Heart left ventricle (tissue), 16 donors: ENCODE data around the gene CPNE5. TPM values are rescaled to one million over a fixed set of nuclear protein-coding genes. Genes with fewer than 3 reads are reported as not detected.

Experiments
- ATAC-seq, 4 donors: fragments of 200-7000 bp; cut with Tn5 transposase; one replicate each; pipeline ENCODE4 v1.9.1; 2020 to 2022; ENCODE audit warnings: moderate library complexity in 4 of 4, mild to moderate bottlenecking in 3 of 4, moderate number of reproducible peaks in 1 of 4
- DNase-seq, 5 donors: peaks; one replicate each; pipeline ENCODE4 v3.0.0-alpha.2; 2020
- H3K27ac ChIP-seq, 12 donors: fragments of 200-600 bp; sonication (generic) in 4 of 12; one replicate each; pipeline versions ENCODE4 v1.5.0 to v1.8.0; 2016 to 2022; ENCODE audit warnings: mild to moderate bottlenecking in 2 of 12
- H3K27me3 ChIP-seq, 9 donors: fragments of 200-600 bp; sonication (generic) in 2 of 9; one replicate each; pipeline versions ENCODE4 v1.5.1 to v1.8.0; 2016 to 2022; ENCODE audit warnings: mild to moderate bottlenecking in 3 of 9
- H3K36me3 ChIP-seq, 9 donors: fragments of 200-600 bp; sonication (generic) in 2 of 9; one replicate each; pipeline versions ENCODE4 v1.5.0 to v1.8.0; 2018 to 2022; ENCODE audit warnings: mild to moderate bottlenecking in 2 of 9
- H3K4me1 ChIP-seq, 12 donors: fragments of 200-600 bp; sonication (generic) in 4 of 12; one replicate each; pipeline versions ENCODE4 v1.5.0 to v1.8.0; 2016 to 2022; ENCODE audit warnings: mild to moderate bottlenecking in 3 of 12
- H3K4me3 ChIP-seq, 12 donors: fragments of 200-600 bp; sonication (generic) in 4 of 12; one replicate each; pipeline versions ENCODE4 v1.5.0 to v1.8.0; 2017 to 2022; ENCODE audit warnings: mild to moderate bottlenecking in 9 of 12, moderate library complexity in 4 of 12
- H3K9me3 ChIP-seq, 12 donors: fragments of 200-600 bp; sonication (generic) in 4 of 12; one replicate each; pipeline versions ENCODE4 v1.5.0 to v1.8.0; 2016 to 2022; ENCODE audit warnings: mild to moderate bottlenecking in 1 of 12
- POLR2A ChIP-seq, 2 donors: fragments of 450-650 bp; IDR thresholded peaks; one replicate each; pipeline ENCODE4 v1.6.1; 2017; ENCODE audit warnings: antibody characterized with exemption in 2 of 2, mild to moderate bottlenecking in 2 of 2, moderate library complexity in 2 of 2
- WGBS, 4 donors: extraction: QIAGEN DNeasy Blood & Tissue Kit in 2 of 4; methylation state at CpG; one replicate each; pipeline versions ENCODE4 v1.1.5 to v1.1.7; 2013 to 2018; 5-methylcytosine and 5-hydroxymethylcytosine counted together
- intact Hi-C, 10 donors: fragments of 100-400 bp; cut with DNase I; formaldehyde crosslinking; loops; one replicate each; pipeline versions ENCODE4 v1.11.1 to v1.14.2; 2022
- polyA plus RNA-seq, 2 donors: library from polyadenylated mRNA; stranded (reverse); fragments of 200-250 nt; gene quantifications; one replicate each; pipeline ENCODE4 v1.2.3, GENCODE V29; 2013
- total RNA-seq, 9 donors: library from RNA; depleted of rRNA in 2 of 9; stranded (reverse); fragments of >200 nt in 2 of 9; fragmentation: NEBNext Ultra II Directional in 3 of 9; extraction: Animal tissue kit (Norgen Biotek cat#: 25700) in 3 of 9; gene quantifications; one replicate each; pipeline versions ENCODE4 v1.1.0 to v1.2.4, GENCODE V29; 2016 to 2023
- TF ChIP-seq, protein P1 (sequence below), 12 donors: fragments of 200-600 bp; sonication (generic) in 4 of 12; IDR thresholded peaks; one replicate each; pipeline versions ENCODE4 v1.5.0 to v1.8.0; 2018 to 2022; ENCODE audit warnings: antibody characterized with exemption in 12 of 12, mild to moderate bottlenecking in 5 of 12
- donor health status: ischemic (EF 13 %, LVEDD 7.1; RV severe dilation, severe dysfunction).
- donor health status: healthy with polysubstance abuse.
- donor health status: DM: no; HTN: yes; CAD: no.
- donor health status: DM: no; HTN: no; CAD: no.
- donor health status: ischemic (EF 25% LVEDD 6.9; RV normal size, moderate dysfunction).
- donor health status: ischemic (EF 25% LVEDD 5.7; RV mildly dilated, moderate dysfunction).
- donor health status: healthy.
- donor health status: DM: yes; HTN: yes; CAD: no.
- donor health status: ischemic (EF 35%, LVEDD 5.7; RV mildly dilated, moderate dysfunction).
- donor health status: nonischemic (EF 11% LVEDD 7.7; RV severe dilation, severe dysfunction).
- donor health status: DM: yes; HTN: yes; CAD: no.
- donor health status: PGD.
- donor health status: ischemic (EF 29% LVEDD 5.4; RV normal size, mild dysfunction).
- donor health status: nonischemic (EF 23%, LVEDD 6.1; RV moderate dilation, normal function).

CPNE5 gene
- total and polyA plus RNA-seq, 11 donors: 4.0 to 111 (median 13.4) TPM

DNA sequence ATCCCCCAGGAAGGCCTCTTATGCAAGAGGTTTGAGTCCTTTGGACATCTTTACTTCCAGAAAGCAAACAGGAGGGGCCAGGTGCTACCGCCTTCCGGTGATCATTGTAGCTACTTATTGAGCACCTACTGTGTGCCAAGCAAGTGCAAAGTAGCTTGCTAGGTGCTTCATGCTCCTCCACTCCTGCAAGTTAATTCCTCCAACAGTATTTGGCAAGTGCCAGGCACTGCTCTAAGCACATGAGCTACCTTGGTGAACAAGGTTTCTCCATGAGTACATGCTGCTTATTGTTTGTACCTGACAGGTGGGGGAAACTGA, 2.3 kb downstream of the CPNE5 start:
- Histone ChIP-seq H3K4me3 (no peak overlapping the region), H3K27ac (peak overlapping the region in 5 of 12 donors; percentile 6 to 87 (median 51)), H3K4me1 (peaks cover 4 to 55% (median 18%) of the 10 kb centered on the region in 12 donors), H3K9me3 (no peaks in the 10 kb centered on the region), H3K36me3 (no peaks in the 10 kb centered on the region), H3K27me3 (peaks cover 0 to 24% (median 0%) of the 10 kb centered on the region in 9 donors)
- 94 to 100% (median 98%) methylated on average over 2 of the region's 2 CpGs for WGBS, 4 donors
- intact Hi-C loops: no loop called here
- DNase-seq (no peak), ATAC-seq (no peak)
- no peak for TF ChIP-seq POLR2A (IDR thresholded peaks at IDR 0.05)
- TF ChIP-seq, protein P1, sequence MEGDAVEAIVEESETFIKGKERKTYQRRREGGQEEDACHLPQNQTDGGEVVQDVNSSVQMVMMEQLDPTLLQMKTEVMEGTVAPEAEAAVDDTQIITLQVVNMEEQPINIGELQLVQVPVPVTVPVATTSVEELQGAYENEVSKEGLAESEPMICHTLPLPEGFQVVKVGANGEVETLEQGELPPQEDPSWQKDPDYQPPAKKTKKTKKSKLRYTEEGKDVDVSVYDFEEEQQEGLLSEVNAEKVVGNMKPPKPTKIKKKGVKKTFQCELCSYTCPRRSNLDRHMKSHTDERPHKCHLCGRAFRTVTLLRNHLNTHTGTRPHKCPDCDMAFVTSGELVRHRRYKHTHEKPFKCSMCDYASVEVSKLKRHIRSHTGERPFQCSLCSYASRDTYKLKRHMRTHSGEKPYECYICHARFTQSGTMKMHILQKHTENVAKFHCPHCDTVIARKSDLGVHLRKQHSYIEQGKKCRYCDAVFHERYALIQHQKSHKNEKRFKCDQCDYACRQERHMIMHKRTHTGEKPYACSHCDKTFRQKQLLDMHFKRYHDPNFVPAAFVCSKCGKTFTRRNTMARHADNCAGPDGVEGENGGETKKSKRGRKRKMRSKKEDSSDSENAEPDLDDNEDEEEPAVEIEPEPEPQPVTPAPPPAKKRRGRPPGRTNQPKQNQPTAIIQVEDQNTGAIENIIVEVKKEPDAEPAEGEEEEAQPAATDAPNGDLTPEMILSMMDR (IDR thresholded peaks at IDR 0.05): no peak

DNA sequence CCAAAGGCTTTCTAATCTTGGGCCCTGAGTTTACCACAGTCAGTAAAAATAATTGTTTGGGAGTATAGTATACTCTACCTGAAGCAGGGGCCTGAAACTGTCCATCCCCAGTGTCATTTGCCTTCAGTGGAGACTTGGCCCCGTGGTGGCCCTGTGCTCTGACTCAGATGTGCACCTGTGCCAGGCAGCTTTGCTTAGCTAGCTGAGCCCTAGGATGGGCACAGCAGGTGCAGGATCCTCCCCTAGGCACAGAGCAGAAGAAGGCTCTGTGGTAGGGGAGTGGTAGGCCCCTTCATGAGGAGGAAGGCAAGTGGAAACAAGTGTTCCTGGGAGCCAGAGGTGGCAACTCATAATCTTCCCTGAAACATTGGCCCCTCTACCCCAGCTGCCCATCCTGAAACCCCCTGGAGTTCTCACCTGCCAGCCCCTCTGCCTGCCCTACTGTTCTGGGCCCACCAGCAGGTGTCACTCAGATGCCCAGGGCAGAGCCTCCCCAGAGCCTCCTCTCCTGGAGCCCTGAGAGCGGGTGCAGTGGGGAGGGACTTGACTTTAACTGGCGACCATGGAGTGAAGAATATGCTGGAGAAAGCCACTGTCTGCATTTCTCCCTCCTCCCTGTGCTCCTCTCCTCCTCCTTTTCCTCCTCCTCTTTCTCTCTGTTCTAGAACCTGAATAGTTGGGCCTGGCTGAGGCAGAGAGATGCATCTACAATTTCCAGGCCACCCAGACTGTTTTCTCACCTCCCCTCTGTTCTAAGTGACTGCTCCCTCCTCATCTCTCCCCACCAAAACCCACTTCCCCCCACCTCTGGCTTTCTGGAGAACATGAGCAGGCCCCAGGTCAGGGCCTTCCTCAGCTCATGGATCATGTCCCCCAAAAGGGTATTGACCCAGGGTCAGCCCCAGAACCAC, 2.9 kb downstream of the CPNE5 start:
- no peak for TF ChIP-seq POLR2A (IDR thresholded peaks at IDR 0.05)
- TF ChIP-seq, protein P1 (IDR thresholded peaks at IDR 0.05): peak in 2 of 12 donors; percentile 19 to 25
- Histone ChIP-seq H3K36me3 (no peaks in the 10 kb centered on the region), H3K4me3 (no peak overlapping the region), H3K27ac (peak overlapping the region in 7 of 12 donors; percentile 6 to 87 (median 32)), H3K27me3 (peaks cover 0 to 24% (median 0%) of the 10 kb centered on the region in 9 donors), H3K4me1 (peaks cover 4 to 53% (median 16%) of the 10 kb centered on the region in 12 donors), H3K9me3 (no peaks in the 10 kb centered on the region)
- 58 to 90% (median 71%) methylated on average over 3 of the region's 3 CpGs for WGBS, 4 donors
- intact Hi-C loops: no loop called here
- peak in 1 of 5 donors; percentile 17 for DNase-seq
- ATAC-seq: peak; percentile 6 to 30 (median 10)

DNA sequence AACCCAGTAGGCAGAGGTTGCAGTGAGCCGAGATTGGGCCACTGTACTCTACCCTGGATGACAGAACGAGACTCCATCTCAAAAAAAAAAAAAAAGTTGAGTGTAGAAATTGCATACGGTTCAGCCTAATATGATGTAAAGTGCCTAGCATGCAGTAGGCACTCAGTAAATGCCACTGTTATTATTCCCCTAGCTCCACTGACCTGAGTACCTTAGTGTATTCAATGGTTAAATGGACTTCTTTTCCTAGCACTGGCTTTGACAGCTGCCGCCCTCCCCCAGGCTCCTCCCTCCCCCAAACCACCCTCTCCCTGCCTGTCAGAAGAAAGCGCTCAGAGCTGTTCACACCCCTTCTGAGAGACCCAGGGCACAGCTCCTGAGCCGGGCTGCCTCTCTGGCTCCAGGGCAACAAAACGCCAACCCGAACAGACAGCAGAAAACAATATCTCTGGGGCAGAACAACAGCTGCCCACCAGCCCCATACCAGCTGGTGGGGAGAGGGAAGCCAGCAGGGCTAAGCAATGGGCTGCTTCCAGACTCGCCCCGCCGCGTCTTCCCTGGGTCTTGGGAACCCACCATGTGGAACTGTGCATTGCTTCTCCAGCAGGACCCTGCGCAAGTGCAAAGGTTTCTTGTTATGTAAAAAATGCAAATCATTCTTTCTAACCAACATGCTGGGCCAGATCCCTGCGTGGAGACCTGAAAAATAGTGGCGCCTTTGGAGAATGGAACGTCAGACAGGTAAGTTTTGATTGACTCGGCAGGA, 4.5 kb downstream of the CPNE5 start:
- peak; percentile 6 to 27 (median 20) for ATAC-seq

More for the DNA sequence above, 4.5 kb downstream of the CPNE5 start:
- H3K9me3 ChIP-seq: no peaks in the 10 kb centered on the region
- TF ChIP-seq, protein P1 (IDR thresholded peaks at IDR 0.05): no peak
- TF ChIP-seq POLR2A (IDR thresholded peaks at IDR 0.05): no peak
- peaks cover 0 to 54% (median 15%) of the 10 kb centered on the region in 12 donors for H3K4me1 ChIP-seq
- peaks cover 0 to 14% (median 0%) of the 10 kb centered on the region in 9 donors for H3K27me3 ChIP-seq
- peak in 3 of 5 donors; percentile 54 to 63 (median 58) for DNase-seq
- H3K4me3 ChIP-seq: peak overlapping the region in 3 of 12 donors; percentile 8 to 40 (median 16)
- intact Hi-C loops: no loop called here
- H3K36me3 ChIP-seq: no peaks in the 10 kb centered on the region
- H3K27ac ChIP-seq: peak overlapping the region in 6 of 12 donors; percentile 11 to 87 (median 38)
- WGBS, 4 donors: 53 to 58% (median 54%) methylated on average over 15 to 17 of the region's 17 CpGs
